Stimulated activated CD8-positive, alpha-beta memory T cell treated with anti-CD3 and anti-CD28 coated beads, Interleukin-4, amount 100 ng/mL, for 48 hours (primary cell): ENCODE results near the gene CST7.
"Not testable (repeated sequence)": the region's sequence is repeated elsewhere in the genome, so short reads cannot be mapped to it uniquely, and the experiment has no call there.

Source experiments
- DNase-seq: peaks from one replicate; pipeline ENCODE4 v3.0.0-alpha.2; 2020

Gene CST7

DNA sequence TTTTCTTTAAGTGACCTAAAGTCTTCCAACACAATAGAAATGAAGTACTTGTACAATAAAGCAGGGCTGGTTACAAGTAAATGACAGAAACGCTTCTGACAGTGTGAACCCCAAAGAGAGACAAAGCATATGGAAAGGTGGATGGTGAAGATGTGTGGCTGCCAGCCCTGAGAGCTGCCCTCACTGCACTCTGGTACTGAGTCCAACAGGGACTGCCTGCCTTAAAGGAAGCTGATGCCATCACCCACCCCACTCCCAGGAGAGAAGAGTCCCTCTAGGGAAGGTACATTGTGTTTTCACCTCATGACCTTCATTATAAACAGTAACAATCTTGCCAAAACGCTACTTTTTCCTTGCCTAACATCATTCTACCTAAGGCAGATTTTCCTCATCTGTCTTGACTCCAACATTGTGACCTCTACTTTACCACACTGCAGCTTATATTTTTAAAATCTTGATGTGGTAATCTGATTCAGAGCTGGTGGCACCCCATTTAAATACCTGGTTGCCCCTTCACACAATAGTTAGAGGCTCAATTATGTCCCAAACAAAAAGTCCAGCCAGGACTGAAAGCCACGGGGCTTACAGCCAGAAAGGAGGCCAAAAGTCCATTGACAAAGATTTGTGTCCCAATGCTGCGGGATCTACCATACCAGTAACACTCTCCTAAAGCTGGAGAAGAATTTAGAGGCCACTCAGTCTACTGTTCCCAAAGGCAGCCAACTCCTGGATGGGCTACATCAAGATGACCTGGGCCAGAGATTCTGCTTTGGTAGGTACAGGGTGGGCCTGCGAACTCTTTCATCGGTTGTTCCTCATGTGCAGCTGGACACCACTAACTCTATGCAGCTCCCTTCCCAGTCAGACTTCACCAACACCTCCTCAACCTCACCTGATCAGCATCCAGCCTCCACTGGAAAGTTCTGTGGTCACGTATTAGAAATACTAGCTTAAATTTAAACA, 39.1 kb downstream of the CST7 start:
- peak; percentile 20 for DNase-seq

DNA sequence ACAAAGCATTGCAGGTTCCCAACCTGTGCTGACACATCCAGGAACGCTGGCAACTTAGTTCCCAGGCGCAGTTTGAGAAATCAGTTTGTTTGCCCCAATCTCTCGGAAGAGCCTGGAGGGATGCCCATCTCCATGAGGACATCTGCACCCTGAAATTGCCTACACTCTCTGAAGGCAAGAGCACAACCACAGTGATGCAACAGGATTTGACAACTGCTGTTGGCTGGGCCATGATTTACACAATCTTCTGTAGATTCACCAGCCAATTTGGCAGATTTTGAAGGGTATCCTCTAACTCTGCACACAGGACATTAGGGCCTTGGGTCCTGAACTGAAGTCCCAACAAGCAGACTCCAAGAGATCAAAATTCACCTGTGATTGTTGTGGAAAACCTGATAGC, 40.1 kb downstream of the CST7 start:
- peak; percentile 16 for DNase-seq

DNA sequence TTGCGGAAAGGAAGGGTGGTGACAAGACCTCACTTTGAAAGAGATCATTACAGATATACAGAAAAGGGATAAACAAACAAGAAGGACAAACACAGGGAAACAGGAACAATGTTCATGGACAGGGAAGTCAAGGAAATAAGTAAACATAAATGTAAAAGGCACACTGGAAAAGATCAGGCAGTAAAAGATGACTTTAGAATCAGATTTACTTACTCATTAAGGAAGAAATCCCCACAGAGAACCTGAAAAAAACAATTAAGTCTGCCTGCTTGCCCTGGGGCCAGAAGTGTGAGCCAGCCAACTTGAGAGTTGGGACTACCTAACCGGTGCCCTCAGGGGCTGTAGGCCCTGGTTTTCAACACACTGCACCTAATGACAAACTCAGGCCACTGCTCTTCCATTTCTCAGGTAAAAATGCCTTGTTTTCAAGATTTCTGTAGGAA, 41.8 kb downstream of the CST7 start:
- peak; percentile 24 for DNase-seq

DNA sequence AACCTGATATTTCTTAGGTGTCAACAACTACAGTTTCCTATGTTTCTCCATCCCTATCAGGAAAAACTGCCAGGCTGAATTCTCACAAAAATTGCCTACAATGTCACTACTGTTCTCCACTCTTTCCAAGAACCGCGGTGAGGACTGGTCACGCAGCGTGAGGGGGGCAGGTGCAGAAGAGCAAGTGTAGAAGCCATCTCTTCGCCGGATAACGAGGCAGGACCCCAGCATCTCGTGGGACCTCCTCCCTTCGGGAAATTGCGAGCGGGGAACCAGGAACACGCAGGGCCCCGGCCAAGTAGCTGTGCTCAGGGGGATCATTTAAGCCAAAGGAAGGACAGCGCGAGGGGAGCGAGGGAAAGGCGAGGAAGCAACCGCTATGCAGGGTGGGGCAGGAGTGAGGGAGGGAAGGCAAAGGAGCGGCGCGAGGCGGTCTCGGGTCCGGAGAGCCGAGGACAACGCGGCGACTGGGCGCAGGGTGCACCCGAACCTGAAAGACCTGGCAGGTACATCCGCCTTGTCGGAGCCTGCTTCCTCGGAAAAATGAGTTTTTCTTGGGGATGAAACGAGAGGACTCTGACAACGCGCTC, 42.9 kb downstream of the CST7 start:
- DNase-seq, result no peak

DNA sequence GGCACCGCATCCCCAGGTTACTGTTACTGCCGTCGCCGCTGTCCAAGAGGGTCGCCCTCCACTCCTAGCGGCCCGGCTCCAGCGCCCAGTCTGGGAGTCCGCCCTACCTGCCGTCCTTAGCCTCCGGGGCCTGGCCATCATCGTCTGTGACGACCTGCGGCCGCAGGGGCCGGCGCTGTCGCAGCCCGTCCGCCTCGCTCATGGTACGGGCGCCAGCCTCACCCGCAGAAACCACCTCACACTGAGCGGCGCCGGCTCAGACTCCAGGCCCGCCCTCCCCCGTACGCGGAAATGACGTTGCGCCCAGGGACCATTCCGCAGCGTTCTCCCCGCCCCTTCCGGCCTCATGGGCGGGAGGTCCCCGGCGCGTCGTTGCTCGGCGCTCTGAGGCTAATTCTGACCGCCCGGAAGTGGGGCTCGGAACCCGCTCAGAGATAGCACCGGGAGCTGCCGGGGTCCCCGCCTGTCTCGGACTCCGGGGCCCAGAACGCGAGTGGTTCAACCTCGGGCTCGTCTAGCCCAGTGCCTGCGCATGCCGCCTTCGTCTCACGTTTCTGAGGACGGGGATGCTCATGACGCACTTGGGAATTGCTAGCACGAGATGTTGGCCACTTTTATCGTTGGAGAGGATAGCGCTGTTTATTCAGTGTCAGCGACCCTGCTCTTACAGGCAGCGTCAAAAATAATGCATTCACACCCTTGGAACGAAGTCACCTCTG, 43.6 kb downstream of the CST7 start, which contains the start of gene APMAP:
Gene APMAP, minus strand, starts transcription at position 265 of the 719 bp plus-strand sequence. Its CDS starts 63 bp downstream, at position 202.
- peak; percentile 98 for DNase-seq

GRCh38 chr20:24993337-24994185, 44.5 kb downstream of the CST7 start:
- peak; percentile 18 for DNase-seq

- DNase-seq, result no peak
Measured at GRCh38 chr20:24994186-24994465, 45.1 kb downstream of the CST7 start.

DNA sequence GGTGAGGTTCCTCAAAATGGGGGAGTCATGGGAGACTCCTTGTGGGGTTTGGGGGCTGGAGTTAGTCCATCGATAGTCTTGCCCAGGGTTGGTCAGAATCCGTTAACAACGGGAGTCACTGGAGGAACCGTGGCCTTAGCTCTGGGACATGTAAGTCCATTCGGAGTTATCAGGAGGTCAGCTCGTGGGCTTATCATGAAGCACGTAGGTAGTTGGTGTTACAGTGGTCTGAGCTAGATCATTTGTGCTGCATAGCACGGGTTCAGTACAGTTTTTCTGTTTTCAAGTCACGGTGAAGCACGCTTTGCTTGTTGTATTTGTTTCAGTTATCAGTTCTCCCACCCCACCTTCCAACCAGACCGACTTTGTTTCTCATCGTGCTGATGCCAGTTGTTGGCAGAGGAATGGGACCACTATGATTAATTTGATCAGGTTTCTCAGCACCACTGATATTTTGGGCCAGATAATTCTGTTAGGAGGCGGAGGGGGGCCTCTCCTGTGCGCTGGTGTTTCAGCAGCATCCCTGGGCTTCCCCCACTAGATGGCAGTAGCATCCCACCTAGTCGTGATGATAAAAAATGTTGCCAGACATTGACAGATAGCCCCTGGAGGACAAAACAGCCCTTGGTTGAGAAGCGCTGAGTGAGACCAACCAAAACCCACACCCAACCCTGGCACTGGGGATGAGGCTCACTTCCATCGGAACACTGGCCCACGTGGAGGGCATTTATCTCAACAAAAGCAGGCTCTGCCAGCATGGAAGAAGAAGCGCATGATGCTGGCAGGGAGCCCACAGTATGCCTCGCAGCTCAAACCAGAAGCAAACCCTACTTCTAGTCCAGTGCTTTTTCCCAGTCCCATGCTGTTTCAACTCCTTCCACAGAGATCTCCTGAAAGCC, 45.6 kb downstream of the CST7 start:
- DNase-seq, result peak; percentile 88

DNA sequence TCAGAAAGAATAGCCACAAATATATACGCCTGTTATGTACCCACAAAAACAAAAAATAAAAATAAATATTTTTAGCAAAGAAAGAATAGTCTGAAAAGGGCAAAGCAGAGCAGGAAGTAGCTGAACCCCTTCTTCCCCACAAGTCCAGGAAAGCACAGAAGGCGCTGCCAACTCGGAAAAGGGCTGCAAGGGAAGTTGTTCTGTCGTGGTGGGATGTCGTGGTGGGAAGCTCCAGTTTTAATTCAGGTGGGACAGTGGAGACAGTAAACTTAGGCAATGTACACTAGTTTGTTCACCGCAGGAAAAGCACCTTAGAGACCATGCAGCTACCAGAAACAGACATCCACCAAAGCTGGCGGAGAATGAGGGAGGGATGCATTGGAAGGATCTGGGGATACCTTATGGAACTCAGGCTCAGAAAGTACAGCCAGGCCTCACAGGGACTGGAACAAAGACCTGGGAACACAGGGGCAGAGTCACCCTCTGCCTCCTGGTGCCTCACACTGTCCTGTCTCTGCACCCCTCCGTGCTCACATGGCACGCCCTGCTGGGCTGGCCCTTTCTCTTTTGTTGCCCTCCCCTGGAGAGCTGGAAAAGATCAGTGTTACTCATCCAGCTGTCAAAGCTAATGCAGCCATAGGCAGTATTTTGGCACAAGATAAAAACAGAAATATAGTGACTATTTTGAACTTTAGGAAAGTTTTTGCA, 46.8 kb downstream of the CST7 start:
- peak; percentile 22 for DNase-seq

GRCh38 chr20:24996449-24997377, 47.6 kb downstream of the CST7 start:
- peak; percentile 19 for DNase-seq

DNA sequence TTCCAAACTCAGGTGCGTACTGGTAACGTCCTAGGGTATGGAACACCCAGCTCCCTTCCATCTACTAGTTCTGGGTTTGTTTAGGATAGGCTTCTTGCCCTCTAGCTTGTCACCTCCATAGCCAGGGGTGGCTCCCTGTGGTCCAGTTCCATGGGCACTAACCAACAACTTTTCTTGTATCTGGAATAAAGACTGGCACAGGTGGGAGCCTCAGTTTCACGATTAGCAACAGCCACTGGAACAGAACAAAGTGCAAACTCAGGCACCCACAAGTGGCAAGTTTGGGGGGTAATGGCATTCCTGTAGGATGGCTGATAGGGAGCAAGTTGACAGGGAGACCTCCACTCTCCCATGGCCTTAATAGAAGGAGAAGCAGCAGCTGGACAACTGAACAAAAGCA, 49.1 kb downstream of the CST7 start:
- peak; percentile 2 for DNase-seq

DNA sequence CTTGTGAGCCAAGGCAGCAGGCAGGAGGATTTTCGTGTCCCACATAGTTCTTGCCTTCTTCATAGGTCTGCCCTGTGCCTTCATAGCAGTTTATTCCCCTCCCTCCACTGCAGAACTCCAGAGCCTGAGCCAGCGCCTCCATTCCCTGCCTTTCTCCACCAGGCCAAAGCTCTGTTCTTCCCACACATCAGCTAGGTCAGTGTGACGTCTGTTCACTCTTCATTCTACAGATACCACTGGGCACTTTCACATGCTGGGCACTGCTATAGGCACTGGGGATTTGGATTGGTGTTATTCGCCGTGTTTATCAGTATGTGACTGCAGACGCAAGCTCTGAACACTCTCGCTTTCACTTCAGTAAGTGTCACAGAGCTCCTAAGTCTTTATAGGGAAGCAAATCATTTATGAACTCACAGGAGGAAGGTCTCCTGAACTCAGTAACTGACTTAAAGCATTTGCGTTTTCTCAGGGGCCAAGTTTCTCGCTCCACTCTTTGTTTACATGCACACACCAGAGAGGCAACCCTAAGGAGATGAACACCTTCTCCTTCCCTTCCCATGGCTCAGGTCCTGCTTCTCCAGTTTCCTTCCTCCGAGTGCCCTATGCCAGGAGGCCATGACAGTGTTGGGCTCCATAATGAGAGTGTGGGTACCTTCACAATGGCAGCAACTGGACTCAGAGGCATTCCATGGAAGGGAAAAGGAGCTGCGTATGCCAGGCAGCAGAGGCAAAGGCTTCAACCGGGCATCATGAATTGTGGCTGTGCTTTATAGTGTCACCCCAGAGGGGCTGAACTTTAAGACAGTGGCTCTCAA, 49.8 kb downstream of the CST7 start:
- peak; percentile 14 for DNase-seq

DNA sequence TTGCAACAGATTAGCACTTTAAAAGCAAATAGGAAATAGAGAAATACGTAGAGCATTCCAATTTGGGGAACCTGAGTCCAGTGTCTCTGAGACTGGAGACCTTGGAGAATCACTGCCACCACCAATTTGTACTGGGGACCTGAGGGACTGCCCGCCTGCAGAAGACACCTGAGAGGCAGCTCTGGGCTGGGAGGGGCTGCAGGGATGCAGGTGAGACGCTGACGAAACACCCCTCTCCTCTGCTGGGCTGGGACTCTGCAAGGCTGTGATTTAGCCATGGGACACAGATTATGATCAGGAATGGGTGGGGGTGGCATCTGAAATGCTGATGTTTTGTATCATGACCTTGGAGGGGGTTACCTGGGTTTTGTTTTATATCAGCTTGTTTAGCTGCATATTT, 50.5 kb downstream of the CST7 start:
- no peak for DNase-seq

DNA sequence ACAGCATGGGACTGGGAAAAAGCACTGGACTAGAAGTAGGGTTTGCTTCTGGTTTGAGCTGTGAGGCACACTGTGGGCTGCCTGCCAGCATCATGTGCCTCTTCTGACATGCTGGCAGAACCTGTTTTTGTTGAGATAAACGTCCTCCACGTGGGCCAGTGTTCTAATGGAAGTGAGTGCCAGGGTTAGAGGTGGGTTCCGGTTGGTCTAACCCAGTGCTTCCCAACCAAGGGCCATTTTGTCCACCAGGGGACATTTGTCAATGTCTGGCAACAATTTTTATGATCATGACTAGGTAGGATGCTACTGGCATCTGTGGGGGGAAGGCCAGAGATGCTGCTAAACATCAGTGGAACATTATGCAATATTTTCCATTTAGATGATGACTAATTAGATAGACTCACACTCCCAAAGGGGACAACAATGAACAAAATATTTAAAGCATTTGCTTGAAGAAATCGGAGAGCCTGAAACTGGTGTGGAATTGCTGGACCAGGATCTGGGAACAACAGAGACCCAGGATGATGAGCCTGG, 51.3 kb downstream of the CST7 start:
- DNase-seq, result no peak

DNA sequence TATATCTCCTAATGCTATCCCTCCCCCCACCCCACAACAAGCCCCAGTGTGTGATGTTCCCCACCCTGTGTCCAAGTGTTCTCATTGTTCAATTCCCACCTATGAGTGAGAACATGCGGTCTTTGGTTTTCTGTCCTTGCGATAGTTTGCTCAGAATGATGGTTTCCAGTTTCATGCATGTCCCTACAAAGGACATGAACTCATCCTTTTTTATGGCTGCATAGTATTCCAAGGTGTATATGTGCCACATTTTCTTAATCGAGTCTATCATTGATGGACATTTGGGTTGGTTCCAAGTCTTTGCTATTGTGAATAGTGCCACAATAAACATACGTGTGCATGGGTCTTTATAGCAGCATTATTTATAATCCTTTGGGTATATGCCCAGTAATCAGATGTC, 52.3 kb downstream of the CST7 start:
- not testable (repeated sequence) for DNase-seq

DNA sequence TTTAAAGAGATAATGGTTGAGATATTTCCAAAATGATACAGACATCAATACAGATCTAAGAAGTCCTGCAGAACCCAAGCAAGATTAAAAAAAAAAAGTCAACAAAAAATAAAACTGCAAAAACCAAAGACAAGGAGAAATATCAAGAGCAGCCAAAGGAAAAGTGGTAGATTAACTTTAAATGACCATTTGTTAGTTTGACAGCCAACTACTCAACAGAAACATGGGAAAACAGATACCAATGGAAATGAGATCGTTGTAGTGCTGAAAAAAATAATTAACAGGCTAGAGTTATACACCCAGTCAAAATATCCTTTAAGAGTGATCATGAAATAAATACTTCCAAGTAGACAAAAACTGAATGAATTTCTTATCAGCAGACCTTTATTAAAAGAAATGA, 53.9 kb downstream of the CST7 start:
- DNase-seq, result no peak

GRCh38 chr20:25005220-25005619, 56.2 kb downstream of the CST7 start:
- no peak for DNase-seq

GRCh38 chr20:25005661-25006060, 56.6 kb downstream of the CST7 start:
- no peak for DNase-seq
